ENCODE data around the gene DBX1. TPM values are rescaled to one million over a fixed set of nuclear protein-coding genes. Genes with fewer than 3 reads are reported as not detected.

DBX1 gene
- total and polyA plus RNA-seq, 10 of the 15 experiments (the other 5 are each of a cell fraction or from before 2014, with no cell fraction given): not detected

GRCh38 chr11:20113149-20113438, 47.2 kb downstream of the DBX1 start:
- ChIA-PET CTCF (interaction anchor here (0.6 to 9.0 kb wide), 15 partner anchors 15 to 209 kb away, joined by 3 to 111 read pairs (median 4); no protein-coding TSS in a partner anchor), RAD21 (ENCODE audit: unreplicated experiment) (interaction anchor here (0.9 to 3.3 kb wide), 4 partner anchors 15 to 207 kb away, joined by 3 to 20 read pairs (median 4); no protein-coding TSS in a partner anchor), SMC1A (ENCODE audit: uncharacterized antibody, unreplicated experiment) (interaction anchor here (1.0 to 2.2 kb wide), 4 partner anchors 14 to 163 kb away, joined by 3 to 8 read pairs (median 4); no protein-coding TSS in a partner anchor), POLR2A (no interaction called here)
- H3K4me2 ChIP-seq (ENCODE audit: control insufficient read depth, insufficient read depth): no peak overlapping the region
- no peak overlapping the region for H3K9ac ChIP-seq (ENCODE audit: control insufficient read depth, insufficient read depth, low read length)
- H2AFZ ChIP-seq (ENCODE audit: control insufficient read depth, low read depth, low read length): no peak overlapping the region
- in situ Hi-C loops (cut with MboI) (loop anchor here (5.0 kb wide), 1 partner anchor 166 kb away; no protein-coding TSS in a partner anchor), intact Hi-C loops (cut with micrococcal nuclease; ENCODE audit: unreplicated experiment) (loop anchor here (1.0 kb wide), 1 partner anchor 38 kb away; no protein-coding TSS in a partner anchor)
- no peak for DNase-seq (ENCODE audit: low read depth, low spot score)
- no TSS peak for BruUV-seq (replicated peaks)
- H3K27ac ChIP-seq (ENCODE audit: control insufficient read depth, insufficient read depth): no peak overlapping the region
- H3K4me3 ChIP-seq: no peak overlapping the region
- ATAC-seq: no peak
- H3K9me3 ChIP-seq (replicated peaks; ENCODE audit: control insufficient read depth, insufficient read depth, low read length): no peaks in the 10 kb centered on the region
- no peaks in the 10 kb centered on the region for H4K20me1 ChIP-seq (ENCODE audit: control insufficient read depth, insufficient read depth)
- no peaks in the 10 kb centered on the region for H3K27me3 ChIP-seq (replicated peaks in 1 of 2; ENCODE audit: control insufficient read depth in 2 of 2, insufficient read depth in 2 of 2, low read length in 1 of 2)
- no peaks in the 10 kb centered on the region for H3K36me3 ChIP-seq (ENCODE audit: control insufficient read depth in 2 of 2, insufficient read depth in 2 of 2, low read length in 1 of 2)
- H3K4me1 ChIP-seq (ENCODE audit: control insufficient read depth, insufficient read depth, low read length): no peaks in the 10 kb centered on the region; the same call in 1 of the 2 replicates
- 21% methylated on average over 5 of the region's 5 CpGs for WGBS (ENCODE audit: insufficient coverage, insufficient replicate concordance, low lambda C conversion rate, missing lambda C conversion rate)
- no peaks in the 10 kb centered on the region for H3K79me2 ChIP-seq (ENCODE audit: control insufficient read depth, insufficient read depth, low read length)
- no peak for FAIRE-seq
- TF ChIP-seq STAT3 (IDR thresholded peaks at IDR 0.05; ENCODE audit: low read depth, low read length) (no peak), POU2F2 (IDR thresholded peaks at IDR 0.05; ENCODE audit: borderline replicate concordance, low read depth, low read length) (no peak), CBX3 (IDR thresholded peaks at IDR 0.05; ENCODE audit: borderline replicate concordance, low read depth) (no peak), PAX8 (IDR thresholded peaks at IDR 0.05) (no peak), NFYA (IDR thresholded peaks at IDR 0.05; ENCODE audit: borderline replicate concordance, low read depth, low read length) (no peak), SIX5 (IDR thresholded peaks at IDR 0.05; ENCODE audit: low read depth, low read length, severe bottlenecking) (no peak), BHLHE40 (IDR thresholded peaks at IDR 0.05; ENCODE audit: borderline replicate concordance in 1 of 2, low read depth in 2 of 2, low read length in 1 of 2) (no peak), SREBF2 (IDR thresholded peaks at IDR 0.05; ENCODE audit: low read length) (no peak), BCL11A (IDR thresholded peaks at IDR 0.05; ENCODE audit: low read depth, low read length) (no peak), SPI1 (IDR thresholded peaks at IDR 0.05; ENCODE audit: borderline replicate concordance, insufficient read depth, low read depth, low read length) (no peak), NFYB (IDR thresholded peaks at IDR 0.05; ENCODE audit: insufficient read depth, low read depth, low read length) (no peak)
